HG03457 (cell line): ENCODE results near the gene CUX1.

ENCODE experiments used
- ATAC-seq: cut with Tn5 transposase; IDR thresholded peaks from one replicate; pipeline ENCODE4 v1.9.1; 2021; ENCODE audit warnings: moderate number of reproducible peaks; ENCODE audit not compliant: unreplicated experiment

The CUX1 gene

DNA sequence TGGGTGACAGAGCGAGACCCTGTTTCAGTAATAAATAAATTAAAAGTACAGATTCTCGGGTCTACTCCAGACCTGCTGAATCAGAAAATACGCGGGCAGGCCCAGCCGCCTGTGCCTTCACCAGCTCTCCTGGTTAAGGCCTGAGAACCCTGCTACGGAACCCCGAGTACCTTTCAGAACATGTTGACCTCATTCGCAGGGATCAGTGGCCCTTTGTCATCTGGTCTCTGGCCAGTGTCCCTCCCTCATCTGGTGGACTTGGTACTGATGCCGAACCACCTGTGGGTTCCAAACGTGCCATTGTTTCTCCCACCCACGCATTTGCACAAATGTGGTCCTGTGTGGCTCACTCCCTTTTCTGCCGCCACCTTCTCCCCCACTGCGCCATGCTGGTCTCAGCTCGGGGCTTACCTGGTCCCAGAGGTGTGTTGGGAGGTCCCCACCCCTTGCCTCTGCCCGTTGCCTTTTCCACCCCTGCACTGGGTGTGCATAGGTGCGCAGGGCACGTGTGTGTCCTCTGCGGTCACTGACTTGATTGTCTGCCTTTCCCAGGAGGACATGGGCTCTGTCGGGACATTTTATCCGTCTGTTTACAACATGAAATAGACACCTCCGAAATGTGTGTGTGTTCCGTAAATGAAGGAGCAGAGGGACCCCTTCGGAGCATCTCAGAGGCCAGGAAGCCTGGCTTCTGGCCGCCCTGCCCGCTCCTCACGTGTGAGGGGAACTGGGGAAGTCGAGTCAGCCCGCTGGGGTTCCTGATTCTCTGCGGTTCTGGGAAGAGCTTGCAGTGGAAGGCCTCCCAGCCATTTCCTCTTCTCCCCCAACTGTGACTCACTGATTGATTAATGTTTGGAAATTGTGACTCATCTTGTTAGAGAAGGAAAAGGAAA is 135.2 kb downstream of the CUX1 start:
- ATAC-seq: no peak

DNA sequence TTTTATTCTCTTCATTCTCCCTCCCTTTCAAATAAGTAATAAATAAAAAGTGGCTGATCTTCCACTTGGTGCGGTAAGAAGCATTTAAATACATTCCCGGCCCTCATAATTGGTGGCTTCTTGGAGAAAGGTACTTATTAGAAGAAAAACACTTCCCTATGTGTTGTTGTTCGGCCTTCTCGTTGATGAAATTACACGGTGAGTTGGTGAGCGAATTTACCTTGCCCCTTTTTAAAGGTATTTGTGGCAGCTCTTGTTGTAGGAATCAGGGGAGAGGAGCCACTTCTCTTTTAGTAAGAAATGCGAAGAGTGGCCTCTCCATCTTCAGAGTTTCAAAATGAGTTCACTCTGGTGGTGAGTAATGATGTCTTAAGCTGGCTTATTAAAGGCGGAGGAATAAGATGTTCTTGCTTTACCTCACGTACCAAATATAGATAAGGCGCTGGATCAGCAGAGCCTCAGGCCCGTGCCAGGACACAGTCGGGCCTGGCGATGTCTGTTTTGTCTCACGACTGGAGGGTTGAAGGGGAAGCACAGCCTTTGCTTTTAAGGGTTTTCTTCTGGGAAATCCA is 135.9 kb downstream of the CUX1 start:
- no peak for ATAC-seq

DNA sequence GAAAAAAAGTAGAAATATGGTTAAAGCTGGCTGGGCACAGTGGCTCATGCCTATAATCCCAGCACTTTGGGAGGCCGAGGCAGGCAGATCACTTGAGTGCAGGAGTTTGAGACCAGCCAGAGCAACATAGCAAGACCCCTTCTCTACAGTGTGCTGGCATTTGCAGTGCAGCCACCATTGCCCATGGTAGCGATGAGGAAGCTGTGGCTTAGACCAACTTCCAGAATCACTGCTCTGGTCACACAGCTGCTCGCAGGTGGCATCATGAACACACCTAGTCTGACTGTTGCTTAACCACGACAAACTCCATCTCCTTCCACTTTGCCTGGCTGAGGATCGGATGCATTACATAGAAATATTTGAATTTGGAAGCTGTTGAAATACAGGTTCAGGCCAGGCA is 137.1 kb downstream of the CUX1 start:
- ATAC-seq: no peak

DNA sequence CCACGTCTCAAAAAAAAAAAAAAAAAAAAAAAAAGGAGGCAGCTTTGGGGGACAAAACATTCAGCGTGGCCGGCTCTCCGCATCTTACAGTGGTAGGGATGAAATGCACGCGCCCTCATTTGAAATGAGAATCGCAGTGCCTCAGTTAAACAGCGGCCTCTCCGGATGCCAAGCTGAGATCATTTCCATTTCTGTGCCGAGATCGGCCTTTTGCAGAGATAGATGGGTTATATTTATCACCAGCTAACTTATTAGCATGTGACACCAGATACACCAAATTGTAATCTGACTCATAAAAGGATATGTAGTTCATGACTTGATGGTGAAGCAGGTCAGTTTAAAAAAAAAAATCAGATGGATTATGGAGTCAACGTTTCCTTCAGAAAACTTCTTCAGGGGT is 138.7 kb downstream of the CUX1 start:
- ATAC-seq: no peak

DNA sequence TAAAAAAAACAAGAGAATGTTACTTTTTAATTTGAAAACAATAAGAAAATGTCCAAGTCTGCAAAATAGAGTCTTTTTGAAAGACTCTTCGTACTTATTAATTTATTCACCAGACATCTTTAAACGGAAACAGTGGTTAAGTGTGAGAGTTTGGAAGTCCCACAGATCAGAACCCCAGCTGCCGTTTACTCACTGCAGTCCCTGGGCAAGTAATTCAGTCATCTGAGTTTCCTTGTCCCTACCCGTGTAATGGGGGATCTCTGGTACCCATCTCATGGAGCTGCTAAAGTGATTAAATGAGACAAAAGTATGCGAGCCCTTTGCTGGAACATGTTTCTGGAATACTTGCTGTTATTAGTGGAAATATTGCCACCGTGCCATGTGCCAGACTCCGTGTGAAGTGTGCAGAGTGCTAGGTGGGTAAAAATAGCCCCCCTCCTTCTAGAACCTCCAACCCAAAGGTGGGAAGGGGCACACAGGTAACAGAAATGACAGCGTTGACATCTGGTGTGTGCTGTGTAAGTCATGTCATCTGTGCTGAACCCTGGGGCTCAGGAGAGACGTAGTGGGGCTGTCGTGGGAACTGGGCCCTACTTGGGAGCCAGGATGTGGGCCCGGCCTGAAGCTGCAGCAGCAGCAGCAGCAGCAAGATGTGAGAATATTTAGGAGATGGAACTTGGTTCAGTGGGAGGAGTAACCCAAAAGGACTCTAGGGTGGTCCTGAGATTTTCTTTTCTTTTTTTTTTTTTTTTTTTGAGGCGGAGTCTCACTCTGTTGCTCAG is 140.5 kb downstream of the CUX1 start:
- ATAC-seq: no peak

DNA sequence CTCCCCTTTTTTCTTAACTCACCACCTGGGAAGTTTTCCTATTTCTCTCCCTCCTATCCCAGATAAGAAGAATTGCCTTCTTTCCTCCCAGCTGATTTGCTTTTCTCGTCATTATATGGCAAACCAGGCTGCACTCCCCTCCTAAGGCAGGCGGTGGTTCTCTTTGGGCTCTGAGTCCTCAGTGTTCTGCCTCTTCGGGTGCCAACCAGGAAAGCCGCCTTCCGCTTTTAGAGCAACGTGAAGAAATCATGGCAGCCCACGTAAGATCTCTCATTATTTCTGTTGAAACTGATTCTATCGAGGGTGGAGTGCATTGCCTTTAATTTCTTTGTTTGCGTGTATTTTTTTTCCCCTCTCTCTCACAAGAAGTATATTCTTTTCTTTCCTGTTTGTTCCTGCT is 141.9 kb downstream of the CUX1 start:
- ATAC-seq: no peak

DNA sequence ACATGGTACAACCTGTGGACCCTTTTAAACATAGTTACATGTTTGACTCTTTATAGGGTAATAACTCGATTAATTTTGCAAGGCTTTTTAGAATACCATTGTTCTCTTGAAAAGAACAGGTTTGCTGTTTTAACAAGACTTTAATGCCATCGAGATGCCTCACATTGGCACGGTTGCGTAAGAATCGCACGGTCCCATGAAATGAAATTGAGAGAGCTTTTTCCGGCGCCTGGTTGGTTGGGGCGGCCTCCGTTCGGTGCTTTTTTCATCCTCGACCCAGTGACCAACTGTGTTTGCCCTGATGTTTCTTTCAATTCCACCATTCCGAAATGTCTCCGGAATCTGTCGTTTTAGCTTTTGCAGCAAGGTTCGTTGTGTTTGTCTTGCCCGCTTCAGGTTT is 142.4 kb downstream of the CUX1 start:
- ATAC-seq: no peak

DNA sequence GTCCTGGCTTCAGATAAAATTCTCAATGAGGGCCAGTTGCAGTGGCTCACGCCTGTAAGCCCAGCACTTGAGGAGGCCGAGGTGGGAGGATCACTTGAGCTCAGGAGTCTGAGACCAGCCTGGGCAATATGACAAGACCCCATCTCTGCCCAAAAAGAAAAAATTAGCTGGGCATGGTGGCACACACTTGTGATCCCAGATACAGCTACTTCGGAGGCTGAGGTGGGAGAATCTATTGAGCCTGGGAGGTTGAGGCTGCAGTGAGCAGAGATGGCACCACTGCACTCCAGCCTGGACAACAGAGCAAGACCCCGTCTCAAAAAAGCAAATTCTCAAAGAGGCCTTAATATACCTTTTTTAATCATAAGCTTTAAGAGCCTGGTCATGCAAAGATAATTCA is 142.9 kb downstream of the CUX1 start:
- no peak for ATAC-seq

DNA sequence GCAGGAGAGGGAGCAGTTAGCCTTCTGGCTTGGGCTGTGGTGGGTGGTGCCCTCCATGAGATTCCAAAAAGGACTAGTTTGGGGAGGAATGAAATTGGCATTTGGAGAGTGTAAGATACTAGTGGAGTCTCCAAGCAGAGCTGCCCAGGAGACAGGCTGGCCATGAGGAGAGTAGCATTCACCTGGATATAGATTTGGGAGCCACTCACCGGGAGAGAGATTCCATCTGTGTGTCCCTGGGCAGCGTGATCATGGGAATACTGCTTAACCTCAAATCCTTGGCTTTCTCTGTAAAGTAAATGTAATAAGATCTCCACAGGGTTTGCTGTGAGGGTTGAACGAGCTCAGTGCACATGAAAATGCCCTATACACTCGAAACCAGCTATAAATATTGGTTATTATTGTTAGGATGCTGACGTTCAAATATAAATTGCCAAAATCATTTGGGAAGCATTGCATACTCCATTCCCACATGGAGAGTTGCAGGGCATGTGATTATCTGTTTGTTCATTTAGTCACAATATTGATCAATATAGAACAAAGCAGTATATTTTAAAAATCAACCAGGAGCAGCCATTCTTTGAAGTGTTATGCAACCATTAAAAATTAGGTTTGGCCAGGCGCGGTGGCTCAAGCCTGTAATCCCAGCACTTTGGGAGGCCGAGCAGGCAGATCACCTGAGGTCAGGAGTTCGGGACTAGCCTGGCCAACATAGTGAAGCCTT is 143.7 kb downstream of the CUX1 start:
- no peak for ATAC-seq

DNA sequence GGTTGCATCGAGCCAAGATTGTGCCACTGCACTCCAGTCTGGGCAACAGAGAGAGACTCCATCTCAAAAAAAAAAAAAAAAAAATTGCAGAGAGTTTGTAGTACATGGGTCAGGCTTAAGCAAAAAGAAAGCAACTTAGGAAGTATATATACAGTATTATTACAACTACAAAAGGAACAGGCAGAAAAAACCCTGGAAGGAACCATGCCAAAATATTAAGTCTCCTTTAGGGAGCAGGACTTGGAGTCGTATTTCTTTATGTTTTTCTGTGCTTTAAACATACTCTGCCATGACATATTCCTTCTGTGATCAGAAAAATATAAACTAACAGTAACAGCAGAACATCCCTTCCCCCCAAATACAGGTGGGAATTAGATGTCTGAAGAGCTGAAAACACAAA is 144.4 kb downstream of the CUX1 start:
- no peak for ATAC-seq

DNA sequence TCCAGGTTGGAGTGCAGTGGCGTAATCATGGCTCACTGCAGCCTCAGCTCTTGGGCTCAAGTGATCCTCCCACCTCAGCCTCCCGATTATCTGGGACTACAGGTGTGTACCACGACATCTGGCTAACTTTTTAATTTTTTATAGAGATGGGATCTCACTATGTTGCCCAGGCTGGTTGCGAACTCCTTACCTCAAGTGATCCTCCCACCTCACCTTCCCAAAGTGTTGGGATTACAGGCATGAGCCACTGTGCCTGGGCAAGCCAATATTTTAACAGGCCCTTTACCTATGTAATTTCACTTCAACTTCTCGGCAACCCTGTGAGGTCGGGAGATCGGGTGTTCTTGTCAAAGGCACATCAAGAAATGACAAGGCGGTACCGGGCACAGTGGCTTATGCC is 146.3 kb downstream of the CUX1 start:
- no peak for ATAC-seq

DNA sequence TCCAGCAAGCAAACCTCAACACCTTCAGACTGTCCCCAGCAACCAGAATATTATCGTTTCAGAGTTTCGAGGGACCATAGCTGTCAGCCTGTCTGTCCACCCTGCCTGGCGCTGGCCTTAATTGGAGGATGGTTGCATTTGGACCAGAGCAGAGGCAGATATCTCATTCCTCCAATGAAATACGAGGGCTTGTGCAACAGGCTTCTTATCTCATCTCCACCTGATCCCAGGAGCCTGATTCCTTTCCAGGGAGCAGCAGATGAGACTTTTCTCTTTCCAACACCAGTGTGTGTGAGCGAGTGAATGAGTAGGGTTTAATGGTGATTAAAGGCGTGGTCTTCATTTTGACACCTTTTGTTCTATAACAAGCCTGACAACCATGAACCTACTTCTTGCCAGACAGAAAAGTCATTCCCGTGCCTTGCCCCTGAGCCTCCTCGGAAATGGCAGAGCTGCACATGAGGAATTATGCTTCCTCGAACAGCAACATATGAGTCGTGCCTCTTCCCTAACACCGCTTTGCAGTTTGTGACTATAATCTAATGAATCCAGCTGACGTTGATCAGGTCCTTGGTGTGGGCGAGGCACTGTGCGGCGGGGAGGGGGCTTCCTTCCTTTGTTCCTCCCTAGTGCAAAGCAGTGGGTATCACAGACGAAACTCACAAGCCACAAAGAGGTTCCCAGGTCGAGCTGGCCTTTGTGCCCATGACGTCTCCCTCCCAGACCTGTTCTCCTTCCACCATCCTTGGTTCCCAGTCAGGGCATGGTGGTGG is 147.4 kb downstream of the CUX1 start:
- no peak for ATAC-seq

DNA sequence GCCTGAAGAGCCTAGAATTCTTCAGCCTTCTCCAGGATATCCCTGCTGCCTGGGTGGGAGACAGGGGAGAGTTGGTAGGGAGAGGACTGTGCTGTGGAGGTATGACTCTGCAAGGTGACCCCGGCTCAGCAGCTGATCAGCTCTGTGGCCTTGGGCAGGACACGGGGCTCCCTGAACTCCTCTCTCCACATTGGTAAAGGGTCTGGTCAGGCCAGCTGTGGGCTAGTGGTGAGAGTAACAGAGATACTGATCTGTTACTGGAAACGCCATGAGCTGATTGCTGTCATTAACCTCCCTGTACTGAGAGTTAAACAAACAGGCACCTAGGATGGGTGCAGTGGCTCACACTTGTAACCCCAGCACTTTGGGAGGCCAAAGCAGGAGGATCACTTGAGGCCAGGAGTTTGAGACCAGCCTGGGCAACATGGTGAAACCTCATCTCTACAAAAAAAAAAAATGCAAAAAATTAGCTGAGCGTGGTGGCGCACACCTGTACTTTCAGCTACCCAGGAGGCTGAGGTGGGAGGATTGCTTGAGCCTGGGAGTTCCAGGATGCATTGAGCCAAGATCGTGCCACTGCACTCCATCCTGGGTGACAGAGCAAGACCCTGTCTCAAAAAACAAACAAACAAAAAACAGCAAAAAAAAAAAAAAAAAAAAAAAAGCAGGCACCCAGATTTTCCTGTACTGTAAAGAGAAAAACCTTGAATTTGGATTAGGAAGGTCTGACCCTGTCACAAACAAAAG is 151.5 kb downstream of the CUX1 start:
- no peak for ATAC-seq

DNA sequence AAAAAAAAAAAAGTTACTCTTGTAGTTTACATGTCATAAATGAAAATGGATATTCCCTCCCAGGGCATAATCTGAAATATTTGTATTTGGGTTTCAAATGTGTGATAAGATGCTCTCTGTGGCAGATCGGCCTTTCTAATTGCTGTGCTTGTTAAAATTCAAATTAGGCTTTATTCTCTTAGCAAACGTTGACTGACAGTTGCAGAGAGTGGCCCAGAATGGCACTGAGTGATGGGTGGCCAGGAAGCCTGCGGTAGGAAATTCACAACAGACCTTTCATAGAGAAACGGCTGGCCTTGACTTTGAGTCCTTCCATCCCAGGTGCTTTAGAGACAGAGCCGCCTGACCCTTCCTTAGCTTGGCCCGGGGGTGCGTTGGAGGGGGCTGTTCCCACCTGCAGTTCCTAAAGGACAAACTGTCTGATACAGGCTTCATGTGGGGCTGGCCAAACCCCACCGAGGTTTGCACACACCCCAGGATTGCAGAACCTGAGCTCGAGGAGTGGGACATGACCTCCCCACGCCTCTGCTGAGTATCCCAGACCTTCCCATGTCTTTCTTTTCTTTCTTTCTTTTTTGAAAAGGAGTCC is 152.7 kb downstream of the CUX1 start:
- no peak for ATAC-seq

DNA sequence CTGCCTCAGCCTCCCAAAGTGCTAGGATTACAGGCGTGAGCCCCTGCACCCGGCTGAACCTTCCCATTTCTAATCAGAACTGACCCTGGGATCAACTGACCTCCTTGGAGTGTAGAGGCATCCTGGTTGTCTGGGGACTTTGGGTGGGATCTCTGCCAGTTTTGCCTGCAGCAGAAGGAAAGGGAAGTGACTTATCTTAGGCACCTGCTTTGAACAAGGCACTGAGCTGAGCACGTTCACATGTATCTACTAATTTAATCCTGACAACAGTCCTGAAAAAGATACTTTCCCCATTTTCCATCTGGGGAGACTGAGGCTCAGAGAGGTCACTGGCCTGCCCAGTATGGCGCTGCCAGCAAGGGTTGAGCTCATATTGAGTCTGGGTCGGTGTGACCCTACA is 153.4 kb downstream of the CUX1 start:
- ATAC-seq: no peak

DNA sequence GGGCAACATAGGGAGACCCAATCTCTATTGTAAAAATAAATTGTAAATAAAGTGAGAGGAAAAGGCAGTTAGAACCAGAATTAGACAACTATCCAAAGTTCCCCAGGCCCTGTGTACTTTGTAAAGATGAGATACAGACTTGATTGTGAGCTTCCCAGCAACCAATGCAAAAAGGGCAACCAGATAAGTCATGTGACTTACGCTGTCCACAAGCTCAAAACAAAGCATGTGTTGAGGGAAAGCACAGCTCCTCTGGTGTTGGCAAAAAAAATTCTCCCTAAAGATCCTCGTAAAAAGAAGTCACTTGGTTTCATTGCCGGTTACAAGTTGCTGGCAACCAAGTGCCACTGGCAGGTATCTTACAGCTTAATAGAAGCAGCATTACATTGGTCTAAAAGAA is 154.0 kb downstream of the CUX1 start:
- no peak for ATAC-seq

DNA sequence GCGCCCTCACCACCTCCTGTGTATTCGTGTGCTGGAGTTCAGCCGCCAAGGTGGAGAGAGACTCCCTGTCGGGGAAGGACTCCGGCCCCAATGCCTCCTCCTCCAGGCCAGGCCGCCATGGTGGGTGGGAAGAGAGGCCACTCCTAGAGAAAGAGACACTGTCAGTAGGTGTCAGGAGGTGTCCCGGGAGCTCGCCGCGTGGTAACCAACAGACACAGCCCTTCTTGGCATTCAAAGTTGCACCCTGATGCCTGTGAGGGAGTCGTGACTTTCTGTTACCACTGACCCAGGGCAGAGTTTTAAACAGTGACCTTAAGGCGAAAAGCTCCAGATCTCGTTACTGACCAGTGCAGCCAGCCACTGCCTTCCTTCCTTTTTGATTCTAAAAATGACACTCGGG is 155.2 kb downstream of the CUX1 start:
- ATAC-seq: no peak

DNA sequence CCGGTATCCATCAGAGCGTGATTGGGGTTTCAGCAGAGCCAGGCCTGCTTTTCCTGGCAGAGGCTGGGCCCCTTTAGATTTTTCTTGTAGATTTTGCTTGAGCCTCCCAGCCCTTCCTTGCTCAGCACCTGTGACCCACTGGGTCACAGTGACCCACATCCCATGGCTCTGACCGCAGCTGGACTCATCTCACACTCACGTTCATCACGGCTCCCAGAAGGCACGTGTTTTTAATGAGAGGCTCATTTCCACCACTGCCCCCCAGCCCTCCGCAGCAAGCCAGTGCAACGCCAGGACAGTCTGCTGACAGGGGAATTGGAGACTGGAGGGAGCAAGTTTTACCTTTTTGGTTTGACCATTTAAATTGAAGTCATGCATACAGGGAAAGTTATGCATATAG is 155.7 kb downstream of the CUX1 start:
- no peak for ATAC-seq

DNA sequence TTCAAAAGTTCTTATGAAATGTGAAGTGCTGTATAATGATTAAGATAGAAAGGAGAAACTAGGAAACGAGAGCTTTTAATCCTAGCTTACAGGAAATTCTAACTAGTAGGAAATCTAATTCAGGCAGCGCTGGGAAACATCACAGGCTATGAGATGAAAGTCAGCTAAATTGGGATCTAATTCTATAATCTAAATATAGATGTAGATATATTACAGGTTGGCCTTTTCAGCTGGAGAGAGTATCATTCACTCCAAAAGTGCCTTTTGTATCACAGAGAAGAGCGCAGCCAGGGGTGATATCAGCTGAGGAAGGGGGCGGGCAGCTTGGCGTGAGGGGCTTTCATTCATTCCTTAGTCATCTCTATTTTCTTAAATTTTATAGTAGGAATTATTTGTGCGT is 157.0 kb downstream of the CUX1 start:
- ATAC-seq: no peak

DNA sequence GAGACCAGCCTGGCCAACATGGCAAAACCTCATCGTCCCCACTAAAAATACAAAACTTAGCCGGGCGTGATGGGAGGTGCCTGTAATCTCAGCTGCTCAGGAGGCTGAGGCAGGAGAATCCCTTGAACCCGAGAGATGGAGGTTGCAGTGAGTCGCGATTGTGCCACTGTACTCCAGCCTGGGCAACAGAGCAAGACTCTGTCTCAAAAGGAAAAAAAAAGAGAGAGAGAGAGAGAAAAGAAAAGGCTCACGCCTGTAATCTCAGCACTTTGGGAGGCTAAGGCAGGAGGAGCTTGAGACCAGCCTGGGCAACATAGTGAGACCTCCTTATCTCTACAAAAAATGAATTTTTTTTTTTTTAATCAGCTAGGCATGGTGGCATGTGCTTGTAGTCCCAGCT is 157.6 kb downstream of the CUX1 start:
- ATAC-seq: no peak
